ENCODE measurements around the gene HECW1. TPM values are rescaled to one million over a fixed set of nuclear protein-coding genes. Genes with fewer than 3 reads are reported as not detected.

Gene HECW1
- total RNA-seq, 2 experiments from 2014 or later, result not detected

- CTCF ChIA-PET, result no interaction called here
- peaks cover 3% of the 10 kb centered on the region for H3K4me1 Mint-ChIP-seq
- no peak for DNase-seq
- POLR2A ChIA-PET, result no interaction called here
- no peak overlapping the region for H3K4me3 Mint-ChIP-seq
- H3K9me3 Mint-ChIP-seq, result peaks cover 11% of the 10 kb centered on the region
- H3K36me3 Mint-ChIP-seq (ENCODE audit: low read depth), result no peaks in the 10 kb centered on the region
- peaks cover 3% of the 10 kb centered on the region for H3K27me3 Mint-ChIP-seq
- H3K27ac Mint-ChIP-seq, result no peak overlapping the region
Measured at GRCh38 chr7:43384616-43385308, 272.3 kb downstream of the HECW1 start.

GRCh38 chr7:43385309-43385680, 272.8 kb downstream of the HECW1 start:
- CTCF ChIA-PET, result interaction anchor here (0.9 kb wide), 1 partner anchor 55 kb away, joined by 3 read pairs; no protein-coding TSS in a partner anchor
- Mint-ChIP-seq H3K27ac (no peak overlapping the region), H3K36me3 (ENCODE audit: low read depth) (no peaks in the 10 kb centered on the region), H3K4me3 (no peak overlapping the region), H3K4me1 (peaks cover 3% of the 10 kb centered on the region), H3K27me3 (peaks cover 3% of the 10 kb centered on the region), H3K9me3 (peaks cover 11% of the 10 kb centered on the region)
- POLR2A ChIA-PET, result no interaction called here
- no peak for DNase-seq

- no peak for DNase-seq
- no peaks in the 10 kb centered on the region for H3K36me3 Mint-ChIP-seq (ENCODE audit: low read depth)
- no peak overlapping the region for H3K4me3 Mint-ChIP-seq
- H3K4me1 Mint-ChIP-seq, result peaks cover 3% of the 10 kb centered on the region
- peaks cover 11% of the 10 kb centered on the region for H3K9me3 Mint-ChIP-seq
- ChIA-PET CTCF (interaction anchor here (0.9 kb wide), 1 partner anchor 55 kb away, joined by 3 read pairs; no protein-coding TSS in a partner anchor), POLR2A (no interaction called here)
- peaks cover 3% of the 10 kb centered on the region for H3K27me3 Mint-ChIP-seq
- H3K27ac Mint-ChIP-seq, result no peak overlapping the region
Measured at GRCh38 chr7:43385856-43386255, 273.4 kb downstream of the HECW1 start.

GRCh38 chr7:43387932-43388331, 275.5 kb downstream of the HECW1 start:
- ChIA-PET CTCF (no interaction called here), POLR2A (no interaction called here)
- Mint-ChIP-seq H3K36me3 (ENCODE audit: low read depth) (no peaks in the 10 kb centered on the region), H3K27me3 (peaks cover 6% of the 10 kb centered on the region), H3K27ac (no peak overlapping the region), H3K9me3 (peaks cover 11% of the 10 kb centered on the region), H3K4me1 (peaks cover 3% of the 10 kb centered on the region), H3K4me3 (no peak overlapping the region)
- DNase-seq, result no peak

GRCh38 chr7:43390576-43390975, 278.1 kb downstream of the HECW1 start:
- H3K9me3 Mint-ChIP-seq, result peaks cover 6% of the 10 kb centered on the region
- ChIA-PET POLR2A (no interaction called here), CTCF (no interaction called here)
- peaks cover 10% of the 10 kb centered on the region for H3K27me3 Mint-ChIP-seq
- no peak overlapping the region for H3K4me3 Mint-ChIP-seq
- H3K36me3 Mint-ChIP-seq (ENCODE audit: low read depth), result no peaks in the 10 kb centered on the region
- H3K27ac Mint-ChIP-seq, result no peak overlapping the region
- no peak for DNase-seq
- H3K4me1 Mint-ChIP-seq, result peaks cover 3% of the 10 kb centered on the region

GRCh38 chr7:43391518-43391917, 279.1 kb downstream of the HECW1 start:
- no peak overlapping the region for H3K27ac Mint-ChIP-seq

GRCh38 chr7:43392638-43393330, 280.3 kb downstream of the HECW1 start:
- ChIA-PET CTCF (no interaction called here), POLR2A (no interaction called here)
- Mint-ChIP-seq H3K27ac (no peak overlapping the region), H3K36me3 (ENCODE audit: low read depth) (no peaks in the 10 kb centered on the region), H3K27me3 (peaks cover 22% of the 10 kb centered on the region), H3K9me3 (no peaks in the 10 kb centered on the region), H3K4me1 (no peaks in the 10 kb centered on the region), H3K4me3 (no peak overlapping the region)
- no peak for DNase-seq

More at GRCh38 chr7:43391518-43391917, 279.1 kb downstream of the HECW1 start:
- DNase-seq, result no peak
- H3K9me3 Mint-ChIP-seq, result no peaks in the 10 kb centered on the region
- CTCF ChIA-PET, result no interaction called here
- no peak overlapping the region for H3K4me3 Mint-ChIP-seq
- H3K4me1 Mint-ChIP-seq, result no peaks in the 10 kb centered on the region
- POLR2A ChIA-PET, result no interaction called here
- peaks cover 12% of the 10 kb centered on the region for H3K27me3 Mint-ChIP-seq
- H3K36me3 Mint-ChIP-seq (ENCODE audit: low read depth), result no peaks in the 10 kb centered on the region

- H3K36me3 Mint-ChIP-seq (ENCODE audit: low read depth), result no peaks in the 10 kb centered on the region
- H3K4me1 Mint-ChIP-seq, result no peaks in the 10 kb centered on the region
- H3K27ac Mint-ChIP-seq, result no peak overlapping the region
- no peaks in the 10 kb centered on the region for H3K9me3 Mint-ChIP-seq
- peaks cover 27% of the 10 kb centered on the region for H3K27me3 Mint-ChIP-seq
- POLR2A ChIA-PET, result no interaction called here
- H3K4me3 Mint-ChIP-seq, result no peak overlapping the region
- no peak for DNase-seq
- CTCF ChIA-PET, result no interaction called here
Measured at GRCh38 chr7:43394441-43395130, 282.1 kb downstream of the HECW1 start.

- Mint-ChIP-seq H3K27me3 (peaks cover 28% of the 10 kb centered on the region), H3K4me1 (no peaks in the 10 kb centered on the region), H3K36me3 (ENCODE audit: low read depth) (no peaks in the 10 kb centered on the region), H3K27ac (no peak overlapping the region), H3K9me3 (no peaks in the 10 kb centered on the region), H3K4me3 (no peak overlapping the region)
- CTCF ChIA-PET, result interaction anchor here (1.1 kb wide), 1 partner anchor 44 kb away, joined by 3 read pairs; no protein-coding TSS in a partner anchor
- DNase-seq, result no peak
- POLR2A ChIA-PET, result no interaction called here
Measured at GRCh38 chr7:43395351-43395750, 282.9 kb downstream of the HECW1 start.

GRCh38 chr7:43396187-43396740, 283.8 kb downstream of the HECW1 start:
- no peaks in the 10 kb centered on the region for H3K4me1 Mint-ChIP-seq
- no peak overlapping the region for H3K27ac Mint-ChIP-seq
- no peaks in the 10 kb centered on the region for H3K36me3 Mint-ChIP-seq (ENCODE audit: low read depth)
- ChIA-PET CTCF (interaction anchor here (1.1 kb wide), 1 partner anchor 43 kb away, joined by 3 read pairs; no protein-coding TSS in a partner anchor), POLR2A (no interaction called here)
- H3K27me3 Mint-ChIP-seq, result peaks cover 33% of the 10 kb centered on the region
- DNase-seq, result no peak
- no peaks in the 10 kb centered on the region for H3K9me3 Mint-ChIP-seq
- H3K4me3 Mint-ChIP-seq, result no peak overlapping the region

GRCh38 chr7:43398831-43399230, 286.4 kb downstream of the HECW1 start:
- Mint-ChIP-seq H3K36me3 (ENCODE audit: low read depth) (no peaks in the 10 kb centered on the region), H3K9me3 (no peaks in the 10 kb centered on the region), H3K4me1 (no peaks in the 10 kb centered on the region), H3K27ac (no peak overlapping the region), H3K4me3 (no peak overlapping the region), H3K27me3 (peaks cover 34% of the 10 kb centered on the region)
- no peak for DNase-seq
- ChIA-PET CTCF (no interaction called here), POLR2A (no interaction called here)

- no peaks in the 10 kb centered on the region for H3K4me1 Mint-ChIP-seq
- DNase-seq, result no peak
- H3K27ac Mint-ChIP-seq, result no peak overlapping the region
- ChIA-PET POLR2A (no interaction called here), CTCF (no interaction called here)
- no peaks in the 10 kb centered on the region for H3K36me3 Mint-ChIP-seq (ENCODE audit: low read depth)
- no peak overlapping the region for H3K4me3 Mint-ChIP-seq
- peaks cover 7% of the 10 kb centered on the region for H3K27me3 Mint-ChIP-seq
- H3K9me3 Mint-ChIP-seq, result no peaks in the 10 kb centered on the region
Measured at GRCh38 chr7:43405948-43406347, 293.5 kb downstream of the HECW1 start.

GRCh38 chr7:43406961-43407360, 294.5 kb downstream of the HECW1 start:
- no peaks in the 10 kb centered on the region for H3K36me3 Mint-ChIP-seq (ENCODE audit: low read depth)
- no peak overlapping the region for H3K27ac Mint-ChIP-seq
- H3K9me3 Mint-ChIP-seq, result no peaks in the 10 kb centered on the region
- H3K27me3 Mint-ChIP-seq, result peaks cover 5% of the 10 kb centered on the region
- CTCF ChIA-PET, result no interaction called here
- POLR2A ChIA-PET, result no interaction called here
- no peak for DNase-seq
- no peaks in the 10 kb centered on the region for H3K4me1 Mint-ChIP-seq
- no peak overlapping the region for H3K4me3 Mint-ChIP-seq

Measured in activated CD4-positive, alpha-beta memory T cell treated with anti-CD3 and anti-CD28 coated beads, Interleukin-2, amount 10 ng/mL, durations not matched to agents 7 days and 5 days (primary cell).